Measurements from ENCODE around the gene FLT4.
A peak's percentile ranks its signal among the peaks of the same experiment; 100 is the strongest.
"Not testable (repeated sequence)": the region's sequence is repeated elsewhere in the genome, so short reads cannot be mapped to it uniquely, and the experiment has no call there.

Gene FLT4

DNA sequence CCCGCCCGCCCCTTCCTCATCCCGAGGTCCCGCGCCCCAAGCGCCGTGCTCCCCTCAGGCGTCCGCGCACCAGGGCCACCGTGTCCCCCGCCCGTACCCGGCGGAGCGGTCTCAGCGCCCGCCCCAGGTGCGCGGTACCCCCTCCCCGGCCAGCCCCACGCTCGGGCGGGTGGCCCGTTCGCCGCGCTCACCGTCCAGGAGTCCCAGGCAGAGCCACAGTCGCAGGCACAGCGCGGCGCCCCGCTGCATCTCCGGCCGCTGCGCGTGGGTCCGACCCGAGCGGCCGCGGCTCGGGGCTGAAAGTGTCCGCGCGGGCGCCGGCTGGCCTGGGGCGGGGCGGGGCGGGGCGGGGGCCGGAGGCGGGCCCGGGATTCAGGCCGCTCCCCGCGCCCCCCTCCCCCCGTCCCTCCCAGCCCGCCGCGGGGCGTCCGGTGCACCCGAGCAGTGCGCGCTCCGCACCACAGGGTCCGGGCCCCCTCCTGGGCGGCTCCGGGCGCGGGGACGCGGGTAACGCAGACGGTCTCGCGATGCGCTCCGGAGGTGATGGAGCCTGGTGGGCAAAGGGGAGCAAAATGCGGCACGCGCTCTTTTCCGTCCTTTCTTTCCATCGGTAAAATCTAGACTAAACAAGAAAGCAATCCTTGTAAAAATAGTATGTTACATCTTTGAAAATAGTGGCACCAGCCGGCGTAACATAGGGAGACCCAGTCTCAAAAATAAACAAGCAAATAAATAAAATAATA, at the start of gene FLT4:
FLT4 (minus strand) TSS at position 304 of the 743 bp plus-strand sequence; CDS start at position 249, 55 bp downstream.
- DNase-seq (ENCODE audit: low read depth in 2 of 2): no peak

DNA sequence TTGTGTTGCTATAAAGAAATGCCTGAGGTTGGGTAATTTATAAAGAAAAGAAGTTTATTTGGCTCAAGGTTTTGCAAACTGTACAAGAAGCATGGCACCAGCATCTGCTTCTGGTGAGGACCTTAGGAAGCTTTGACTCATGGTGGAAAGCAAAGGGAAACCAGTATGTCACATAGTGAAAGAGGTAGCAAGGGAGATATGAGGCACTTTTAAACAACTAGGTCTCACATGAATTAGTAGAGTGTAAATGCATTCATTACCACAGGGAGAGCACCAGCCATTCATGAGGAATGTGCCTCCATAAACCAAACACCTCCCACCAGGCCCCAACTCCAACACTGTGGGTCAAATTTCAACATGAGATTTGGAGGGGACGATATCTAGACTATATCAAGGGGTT, 49.6 kb upstream of the FLT4 start:
- DNase-seq (ENCODE audit: low read depth in 2 of 2): no peak

DNA sequence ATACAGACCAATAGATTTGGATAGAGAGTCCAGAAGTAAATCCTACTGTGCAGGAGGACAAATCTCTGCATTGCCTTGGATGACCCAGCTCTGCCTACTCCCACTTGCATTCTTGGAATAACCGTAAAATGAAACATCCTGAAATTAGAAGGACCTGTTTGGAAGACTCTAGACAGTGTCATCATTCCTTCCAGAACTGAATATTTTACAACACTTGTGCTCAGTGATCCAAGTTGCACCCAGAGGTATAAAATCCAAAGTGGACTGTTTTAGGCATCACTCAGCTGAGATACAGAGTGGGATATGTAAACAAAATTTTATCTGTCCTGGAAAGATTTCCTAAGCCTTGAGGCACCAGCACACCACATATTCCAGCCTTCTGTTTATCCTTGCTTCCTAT, 46.7 kb upstream of the FLT4 start:
- no peak for DNase-seq (ENCODE audit: low read depth in 2 of 2)

DNA sequence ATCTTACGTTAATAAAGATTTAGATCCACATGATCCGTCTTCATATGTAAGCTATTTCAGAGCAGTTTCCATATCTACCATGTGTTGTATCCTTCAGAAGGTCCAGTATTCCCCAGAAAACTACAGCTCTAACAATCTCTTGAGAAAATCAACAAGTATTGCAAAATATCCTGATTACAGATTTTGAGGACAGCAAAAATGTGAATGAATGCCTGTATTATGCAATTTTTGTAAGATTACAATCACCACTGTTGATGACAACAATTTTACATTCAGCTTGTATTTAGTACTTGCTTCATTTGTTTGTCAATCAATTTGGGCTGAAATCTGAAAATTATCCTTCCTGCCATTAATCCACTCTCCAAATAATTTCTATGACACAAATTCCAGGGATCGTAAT, 43.0 kb upstream of the FLT4 start:
- DNase-seq (ENCODE audit: low read depth in 2 of 2): no peak

DNA sequence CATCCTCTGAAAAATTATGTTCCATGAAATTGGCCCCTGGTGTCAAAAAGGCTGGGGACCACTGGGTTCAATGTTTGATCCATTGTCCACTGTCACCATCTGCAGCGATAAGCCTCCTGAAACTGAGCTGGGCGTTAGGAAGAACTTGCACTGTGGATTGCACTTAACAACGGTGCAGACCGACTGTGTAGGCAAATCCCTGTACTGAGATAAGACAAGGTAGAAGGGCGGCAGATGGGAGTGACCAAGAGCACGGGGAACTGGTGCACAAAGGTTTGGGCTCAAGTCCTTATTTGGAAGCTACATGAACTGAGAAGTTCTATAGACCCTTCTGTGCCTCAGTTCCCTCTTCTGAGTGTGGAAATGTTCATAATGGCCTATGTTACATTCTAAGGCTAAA, 41.6 kb upstream of the FLT4 start:
- DNase-seq (ENCODE audit: low read depth in 2 of 2): no peak

DNA sequence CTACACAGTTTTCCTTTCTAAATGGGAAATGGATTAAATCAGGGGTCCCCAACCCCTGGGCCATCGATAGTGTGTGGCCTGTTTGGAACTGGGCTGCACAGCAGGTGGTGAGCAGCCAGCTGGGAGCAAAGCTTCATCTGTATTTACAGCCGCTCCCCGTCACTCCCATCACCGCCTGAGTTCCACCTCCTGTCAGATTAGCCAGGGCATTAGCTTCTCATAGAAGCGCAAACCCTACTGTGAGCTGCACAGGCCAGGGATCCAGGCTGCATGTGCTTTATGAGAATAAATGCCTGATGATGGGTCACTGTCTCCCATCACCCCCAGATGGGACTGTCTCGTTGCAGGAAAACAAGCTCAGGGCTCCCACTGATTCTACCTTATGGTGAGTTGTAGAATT, 41.2 kb upstream of the FLT4 start:
- no peak for DNase-seq (ENCODE audit: low read depth in 2 of 2)

DNA sequence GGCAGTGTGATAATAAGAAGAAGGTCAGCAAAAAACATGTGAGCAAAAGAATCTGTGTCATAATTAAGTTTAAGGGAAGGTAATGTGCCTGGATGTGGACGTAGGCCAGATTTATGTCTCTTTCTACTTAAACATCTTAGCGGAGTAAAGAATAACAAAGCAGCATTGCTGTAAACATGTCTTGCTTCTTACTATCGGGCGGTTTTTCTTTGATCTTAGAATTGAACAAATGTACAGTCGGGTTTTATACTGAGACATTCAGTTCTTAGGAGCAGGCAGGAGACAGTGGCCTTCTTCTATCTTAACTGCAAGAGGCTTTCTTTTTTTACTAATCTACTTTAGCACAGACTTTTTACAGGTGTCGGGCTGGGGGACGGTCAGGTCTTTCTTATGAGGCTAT, 40.4 kb upstream of the FLT4 start:
- DNase-seq (ENCODE audit: low read depth in 2 of 2): no peak

DNA sequence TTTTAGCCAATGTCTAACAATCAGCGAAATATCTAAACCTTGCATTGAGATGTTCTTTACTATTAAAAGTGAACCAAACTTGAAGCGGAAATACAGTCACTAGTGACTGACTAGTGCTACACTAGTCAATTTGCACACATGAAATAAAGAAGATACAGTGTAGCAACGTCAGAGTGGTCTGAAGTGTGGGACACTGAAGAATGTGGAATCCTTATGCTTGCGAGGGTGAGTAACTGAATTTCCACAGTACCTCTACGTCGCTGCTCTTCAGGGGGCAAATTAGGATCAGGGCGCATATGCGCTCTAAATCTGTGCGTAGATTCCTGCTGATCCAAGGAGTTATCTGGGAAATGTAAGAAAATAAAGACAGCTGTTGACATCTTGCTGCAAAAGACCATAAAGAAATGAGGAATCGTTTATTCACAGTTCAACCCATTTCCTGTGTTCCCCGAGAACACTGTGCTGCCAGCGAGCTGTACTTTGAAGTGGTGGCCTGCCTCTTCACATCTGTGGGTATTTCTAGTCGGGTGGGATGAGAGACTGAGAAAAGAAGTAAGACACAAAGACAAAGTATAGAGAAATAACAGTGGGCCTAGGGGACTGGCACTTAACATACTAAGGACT, 39.8 kb upstream of the FLT4 start:
- no peak for DNase-seq (ENCODE audit: low read depth in 2 of 2)

DNA sequence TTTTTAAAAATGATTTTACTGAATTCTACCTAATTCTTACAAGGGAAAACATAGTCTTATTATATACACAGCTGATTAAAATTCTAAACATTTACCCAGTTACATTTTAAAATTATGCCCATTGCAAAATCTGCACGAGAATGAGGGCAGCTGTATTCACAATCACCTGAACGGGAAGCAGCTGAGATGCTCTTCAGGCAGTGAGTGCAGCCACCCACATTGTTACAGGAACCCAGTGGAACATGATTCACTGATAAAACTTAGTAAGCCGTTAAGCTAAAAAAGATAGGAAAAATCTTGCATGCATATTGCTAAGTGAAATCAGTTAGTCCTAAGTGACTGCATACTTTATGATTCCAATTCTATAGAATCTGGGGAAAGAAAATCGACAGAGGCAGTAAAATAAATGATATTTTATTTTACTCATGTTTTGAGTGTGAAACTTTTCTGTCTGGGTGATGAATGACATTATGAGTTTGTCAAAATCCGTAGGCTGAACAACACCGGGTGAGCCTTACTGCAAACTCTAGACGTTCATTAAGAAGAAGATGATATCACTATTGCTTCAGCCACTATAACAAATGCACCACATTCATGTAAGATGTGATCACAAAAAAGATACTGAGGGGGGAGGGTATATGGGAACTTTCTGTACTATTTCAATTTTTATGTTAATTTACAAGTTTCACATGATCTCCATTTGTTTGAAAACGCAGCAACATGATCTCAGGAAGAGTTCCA, 39.1 kb upstream of the FLT4 start:
- DNase-seq (ENCODE audit: low read depth in 2 of 2): no peak

DNA sequence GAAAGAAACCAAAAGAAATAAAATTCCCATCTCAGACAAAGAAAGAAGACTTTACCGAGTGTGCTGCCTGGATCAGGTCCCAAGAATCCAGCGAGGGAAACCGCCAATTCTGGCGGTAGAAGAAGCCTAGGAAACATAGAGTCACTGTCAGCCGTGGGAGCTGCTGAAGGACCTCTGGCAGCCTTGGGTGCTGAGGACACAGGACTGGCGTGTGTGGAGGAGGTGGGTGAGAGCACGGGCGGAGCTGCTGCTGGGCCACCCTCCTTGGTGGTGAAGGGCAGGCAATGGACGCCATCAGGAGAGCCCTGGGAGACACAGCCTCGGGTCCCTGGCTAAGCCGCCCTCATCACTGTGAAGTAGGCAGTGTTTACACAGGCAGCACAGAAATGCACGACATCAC, 37.4 kb upstream of the FLT4 start:
- not testable (repeated sequence) for DNase-seq (ENCODE audit: low read depth in 2 of 2)

DNA sequence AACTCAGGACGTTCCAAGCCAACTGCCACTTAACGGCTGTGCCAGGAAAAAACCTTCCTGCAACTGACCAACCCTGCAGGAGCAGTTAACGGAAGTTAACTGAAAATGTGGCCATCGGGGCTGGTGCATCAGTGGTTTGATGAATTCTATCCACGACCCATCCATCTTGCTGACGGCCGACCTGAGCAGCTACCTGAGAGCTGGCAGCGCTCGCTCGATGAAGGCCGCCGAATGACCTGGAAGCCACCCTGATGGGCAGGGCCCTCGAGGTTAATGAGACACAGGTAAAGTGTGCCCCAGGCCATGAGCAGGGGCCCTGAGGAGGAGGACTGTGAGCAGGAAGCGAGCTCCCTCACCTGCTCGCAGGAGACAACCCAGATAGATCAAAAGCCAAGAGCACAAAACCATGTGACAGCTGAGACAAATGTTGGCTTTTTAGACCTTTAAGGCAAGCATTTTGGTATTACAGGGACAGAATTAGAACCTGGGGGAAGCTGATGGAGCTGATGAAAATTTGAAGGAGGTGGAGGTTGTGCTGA, 35.3 kb upstream of the FLT4 start:
- no peak for DNase-seq (ENCODE audit: low read depth in 2 of 2)

DNA sequence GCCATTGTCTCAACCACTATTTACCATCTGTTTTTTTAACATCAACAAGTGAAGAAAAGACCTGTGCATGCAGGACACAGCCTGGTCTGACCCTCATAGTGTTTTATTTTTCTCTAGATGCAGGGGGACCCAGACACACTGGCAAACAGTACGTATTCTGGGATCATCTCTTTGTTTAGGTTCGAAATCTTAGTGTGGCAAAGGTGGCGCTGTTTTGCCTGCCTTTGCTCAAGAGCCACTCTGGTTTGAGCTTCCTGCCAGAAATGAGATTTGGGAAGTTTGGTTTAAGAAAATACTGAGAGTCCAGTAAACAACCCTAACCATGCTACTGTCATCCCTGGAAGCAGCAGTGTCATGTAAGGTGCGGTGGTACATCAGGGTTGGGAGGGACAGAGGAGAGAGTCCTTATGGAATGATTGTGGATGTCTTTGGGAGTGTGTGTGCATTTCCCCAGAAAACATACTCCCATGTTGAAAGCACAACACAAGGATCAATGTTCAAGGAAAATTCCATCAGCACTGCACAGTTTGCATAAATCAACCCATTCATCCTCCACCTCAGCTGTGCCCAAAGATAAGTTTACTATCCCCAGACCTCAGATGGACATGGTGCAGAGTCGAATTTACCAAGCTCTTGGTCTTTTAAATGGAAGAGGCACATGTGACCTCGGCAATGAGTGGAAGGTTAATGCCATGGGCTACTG, 34.0 kb upstream of the FLT4 start:
- no peak for DNase-seq (ENCODE audit: low read depth in 2 of 2)

DNA sequence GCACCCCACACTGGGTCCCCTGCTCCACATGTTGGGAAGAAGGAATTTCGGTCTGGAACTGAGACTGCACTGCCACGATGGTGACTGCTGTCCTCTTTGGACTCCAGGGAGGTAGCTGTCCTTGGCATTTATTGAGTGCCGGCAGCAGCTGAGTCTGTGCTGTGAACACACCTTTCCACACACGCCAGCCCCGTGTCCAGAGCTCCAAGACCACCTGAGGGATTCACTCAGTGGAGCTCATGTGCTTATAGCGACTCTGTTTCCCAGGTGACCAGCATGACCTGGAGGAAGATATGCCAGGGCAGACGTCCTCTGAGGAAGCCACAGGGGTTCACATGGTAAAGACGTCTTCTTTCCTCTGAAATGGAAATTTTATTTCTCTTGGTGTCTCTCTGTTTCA, 33.2 kb upstream of the FLT4 start:
- DNase-seq (ENCODE audit: low read depth in 2 of 2): no peak

DNA sequence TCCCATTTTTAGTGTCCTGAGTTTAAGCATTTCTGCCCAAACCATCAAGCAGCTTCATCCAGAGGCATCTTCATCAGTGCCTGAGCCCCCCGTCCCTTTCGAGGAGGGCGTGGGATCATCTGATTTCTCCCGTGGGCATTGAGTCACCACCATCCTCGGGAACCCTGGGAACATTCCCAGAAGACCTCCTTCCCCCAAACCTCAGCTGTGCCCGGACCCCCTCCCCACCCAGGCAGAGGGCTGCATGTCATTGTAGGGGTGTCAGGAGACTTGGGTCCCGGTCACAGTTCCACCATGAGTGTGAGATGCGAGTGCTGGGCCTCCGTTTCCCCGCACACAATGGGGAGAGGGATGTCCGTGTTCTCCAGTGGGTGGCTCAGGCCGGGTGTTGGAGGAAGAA, 32.6 kb upstream of the FLT4 start:
- not testable (repeated sequence) for DNase-seq (ENCODE audit: low read depth in 2 of 2)

DNA sequence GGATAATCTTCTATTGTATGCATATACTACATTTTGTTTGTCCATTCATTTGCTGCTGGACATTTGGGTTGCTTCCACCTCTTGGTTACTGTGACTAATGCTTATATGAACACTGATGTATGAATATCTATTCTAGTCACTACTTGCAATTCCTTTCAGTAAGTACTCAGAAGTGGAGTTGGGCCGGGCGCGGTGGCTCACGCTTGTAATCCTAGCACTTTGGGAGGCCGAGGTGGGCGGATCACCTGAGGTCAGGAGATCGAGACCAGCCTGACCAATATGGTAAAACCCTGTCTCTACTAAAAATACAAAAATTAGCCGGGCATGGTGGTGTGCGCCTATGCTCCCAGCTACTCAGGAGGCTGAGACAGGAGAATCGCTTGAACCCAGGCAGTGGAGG, 28.9 kb upstream of the FLT4 start:
- DNase-seq (ENCODE audit: low read depth in 2 of 2): not testable (repeated sequence)

DNA sequence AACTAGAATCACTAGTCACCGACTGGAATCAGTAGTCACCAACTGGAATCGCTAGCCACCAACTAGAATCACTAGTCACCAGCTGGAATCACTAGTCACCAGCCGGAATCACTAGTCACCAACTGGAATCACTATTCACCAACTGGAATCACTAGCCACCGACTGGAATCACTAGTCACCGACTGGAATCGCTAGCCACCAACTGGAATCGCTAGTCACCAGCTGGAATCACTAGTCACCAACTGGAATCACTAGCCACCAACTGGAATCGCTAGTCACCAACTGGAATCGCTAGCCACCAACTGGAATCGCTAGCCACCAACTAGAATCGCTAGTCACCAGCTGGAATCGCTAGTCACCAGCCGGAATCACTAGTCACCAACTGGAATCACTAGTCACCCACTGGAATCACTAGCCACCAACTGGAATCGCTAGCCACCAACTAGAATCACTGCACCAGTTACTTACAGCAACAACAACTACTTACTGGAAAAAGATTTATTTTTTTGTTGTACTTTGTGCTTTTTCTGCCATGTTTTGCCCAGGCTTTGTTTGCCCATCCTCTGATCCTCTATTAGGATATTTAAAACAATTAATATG, 25.7 kb upstream of the FLT4 start:
- no peak for DNase-seq (ENCODE audit: low read depth in 2 of 2)

DNA sequence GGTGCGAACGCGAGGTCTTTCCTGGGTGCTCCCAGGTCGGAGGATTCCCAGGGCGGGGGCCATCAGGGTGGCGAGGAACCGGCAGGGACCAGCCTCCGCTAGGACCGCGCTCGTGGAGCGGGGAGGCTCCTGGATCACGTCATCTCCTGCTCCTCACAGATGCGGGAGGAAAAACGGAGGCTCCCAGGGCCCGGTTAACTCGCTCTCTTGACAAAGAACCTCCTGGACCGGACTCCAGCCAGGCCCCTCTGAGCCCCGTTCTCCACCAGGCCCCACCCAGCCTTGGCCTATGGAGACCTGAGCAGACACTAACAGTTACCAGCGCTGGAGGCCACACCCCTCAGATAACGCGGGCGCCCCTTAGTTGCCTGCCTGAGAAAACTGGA, 24.7 kb upstream of the FLT4 start:
- not testable (repeated sequence) for DNase-seq (ENCODE audit: low read depth in 2 of 2)

DNA sequence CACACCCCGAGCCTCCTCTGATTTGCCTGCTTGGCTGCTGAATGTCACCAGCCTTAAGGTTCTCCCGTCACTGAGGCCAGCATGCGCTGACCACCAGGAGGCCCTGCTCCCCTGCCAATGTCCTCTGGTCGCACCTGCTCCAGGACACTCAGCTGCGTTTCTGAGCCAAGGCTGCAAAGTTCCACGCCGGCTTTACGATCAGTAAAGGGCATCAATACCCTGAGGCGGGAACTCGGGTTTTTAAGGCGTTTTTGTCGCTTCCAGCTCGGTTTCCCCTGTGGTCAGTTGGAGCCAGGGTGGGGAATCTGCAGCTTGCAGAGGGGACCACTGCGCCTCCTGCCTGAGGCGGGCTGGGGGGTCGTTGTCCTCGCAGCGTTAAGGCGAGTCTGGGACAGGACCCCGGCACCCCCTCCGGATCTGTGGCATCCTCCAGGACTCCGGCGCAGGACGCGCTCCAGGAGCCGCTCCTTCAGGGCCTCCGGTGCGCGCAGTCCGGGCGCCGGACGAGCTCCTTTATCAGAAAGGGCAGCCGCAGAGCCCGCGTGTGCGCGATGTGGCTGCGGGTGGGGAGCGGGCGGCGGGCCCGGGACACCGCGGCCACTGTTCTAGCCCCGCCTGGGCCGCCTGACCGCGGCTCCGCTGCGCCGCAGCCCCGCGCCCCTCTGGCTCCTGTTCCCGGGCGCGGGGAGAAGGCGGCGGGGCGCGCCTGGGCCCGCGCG, 24.1 kb upstream of the FLT4 start:
- DNase-seq (ENCODE audit: low read depth in 2 of 2): no peak

DNA sequence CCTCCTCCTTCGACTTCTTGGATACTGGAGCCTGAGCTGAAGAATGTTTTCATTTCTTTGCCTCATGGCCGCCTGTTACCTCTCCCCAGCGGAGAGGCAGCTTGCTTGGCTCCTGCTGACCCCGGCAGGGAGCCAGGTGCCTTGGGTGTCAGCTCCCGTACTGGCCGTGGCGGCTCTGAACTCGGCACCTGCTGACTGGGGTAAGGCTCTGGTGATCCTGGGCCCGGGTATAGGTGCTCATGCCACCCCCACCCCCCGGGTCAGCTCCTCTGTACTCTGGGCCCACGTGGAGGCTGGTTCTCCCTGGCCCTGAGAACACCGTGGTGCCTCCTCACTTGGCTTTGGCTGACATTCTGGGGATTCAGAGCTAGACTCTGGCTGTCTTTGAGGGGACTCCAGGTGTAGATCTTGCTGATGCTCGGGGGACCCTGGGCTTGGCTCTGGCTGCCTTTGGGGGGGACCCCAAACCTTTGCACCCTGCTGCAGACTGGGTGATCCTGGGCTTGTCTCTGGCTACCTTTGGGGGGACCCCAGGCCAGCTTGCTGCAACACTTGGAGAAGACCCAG, 22.6 kb upstream of the FLT4 start:
- DNase-seq (ENCODE audit: low read depth in 2 of 2): not testable (repeated sequence)

DNA sequence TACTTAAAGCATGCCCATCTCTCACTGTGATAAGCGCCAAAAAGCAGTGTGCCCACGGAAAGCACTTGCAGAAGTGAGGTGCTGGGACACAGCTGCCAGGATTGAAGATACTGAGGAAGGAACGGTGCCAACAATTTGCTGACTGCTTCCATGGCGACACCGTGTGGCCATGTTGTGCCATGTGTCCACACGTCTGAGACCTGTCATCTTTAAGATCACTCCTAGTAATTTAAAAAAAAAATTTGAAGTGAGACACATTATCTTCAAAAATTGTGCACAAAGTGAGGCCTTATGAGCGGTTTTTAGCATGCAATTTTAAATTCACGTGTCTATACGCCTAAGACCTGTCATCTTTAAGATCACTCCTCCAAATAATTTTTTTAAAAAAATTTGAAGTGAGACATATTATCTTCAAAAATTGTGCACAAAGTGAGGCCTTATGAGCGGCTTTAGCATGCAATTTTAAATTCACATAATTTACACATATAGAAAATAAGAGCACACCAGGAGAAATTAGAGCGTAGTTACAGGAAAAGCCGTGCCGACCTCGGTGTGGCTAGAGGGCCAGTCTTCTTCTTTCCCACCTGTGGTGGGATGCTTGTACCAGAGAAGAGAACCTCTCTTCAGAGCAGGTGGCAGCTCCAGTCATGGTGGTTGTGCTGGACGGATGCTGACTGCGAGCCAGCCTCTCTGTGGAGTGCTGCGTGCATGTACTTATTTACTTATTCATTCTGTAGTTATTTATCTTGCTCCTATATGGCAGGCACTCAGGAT, 21.4 kb upstream of the FLT4 start:
- peak; percentile 19 to 33 for DNase-seq (ENCODE audit: low read depth in 2 of 2)

Measured in activated CD4-positive, alpha-beta T cell treated with anti-CD3 and anti-CD28 coated beads for 24 hours (primary cell).